Putamen (tissue), 1 donor: ENCODE measurements around the gene PINLYP.

Source experiments
- DNase-seq: peaks from one replicate; pipeline ENCODE4 v3.0.0-alpha.2; 2016; ENCODE audit warnings: low spot score

Gene PINLYP

GRCh38 chr19:43606569-43607229, 31.1 kb downstream of the PINLYP start:
- DNase-seq = no peak

- no peak for DNase-seq
Observed at GRCh38 chr19:43607238-43608205, 31.9 kb downstream of the PINLYP start.

- DNase-seq = no peak
Observed at GRCh38 chr19:43609872-43610271, 34.3 kb downstream of the PINLYP start.

- DNase-seq = no peak
Observed at GRCh38 chr19:43610493-43610892, 34.9 kb downstream of the PINLYP start.

- no peak for DNase-seq
Observed at GRCh38 chr19:43611788-43612187, 36.2 kb downstream of the PINLYP start, which contains the start of gene SRRM5. SRRM5 (plus strand) TSS chr19:43612088; CDS start chr19:43612122, 34 bp downstream.

GRCh38 chr19:43612374-43612773, 36.8 kb downstream of the PINLYP start:
- no peak for DNase-seq

GRCh38 chr19:43616306-43616705, 40.7 kb downstream of the PINLYP start:
- no peak for DNase-seq

- DNase-seq = no peak
Observed at GRCh38 chr19:43616954-43617353, 41.4 kb downstream of the PINLYP start.

- no peak for DNase-seq
Observed at GRCh38 chr19:43618921-43619261, 43.3 kb downstream of the PINLYP start.

- DNase-seq = peak; percentile 94
Observed at GRCh38 chr19:43619262-43620060, 43.9 kb downstream of the PINLYP start, which contains the start of gene ZNF428. ZNF428 (minus strand) TSS chr19:43619629; CDS start chr19:43614304, 5,325 bp downstream.

GRCh38 chr19:43620061-43621001, 44.7 kb downstream of the PINLYP start:
- DNase-seq = no peak

GRCh38 chr19:43622070-43622469, 46.5 kb downstream of the PINLYP start:
- no peak for DNase-seq

GRCh38 chr19:43622956-43623355, 47.4 kb downstream of the PINLYP start:
- no peak for DNase-seq

GRCh38 chr19:43623889-43624670, 48.5 kb downstream of the PINLYP start:
- no peak for DNase-seq

- no peak for DNase-seq
Observed at GRCh38 chr19:43624933-43625332, 49.3 kb downstream of the PINLYP start.

GRCh38 chr19:43625918-43626579, 50.4 kb downstream of the PINLYP start:
- DNase-seq = no peak

GRCh38 chr19:43626838-43627237, 51.2 kb downstream of the PINLYP start:
- DNase-seq = no peak

- DNase-seq = no peak
Observed at GRCh38 chr19:43628646-43629326, 53.2 kb downstream of the PINLYP start.

- no peak for DNase-seq
Observed at GRCh38 chr19:43631491-43631890, 55.9 kb downstream of the PINLYP start.
